ENCODE data around the gene TOP2A. TPM values are rescaled to one million over a fixed set of nuclear protein-coding genes. Genes with fewer than 3 reads are reported as not detected.

The TOP2A gene
- total and polyA plus RNA-seq, 9 of the 15 experiments (the other 6 are each of a cell fraction or from before 2014, with no cell fraction given), result 133 to 347 (median 259) TPM

DNA sequence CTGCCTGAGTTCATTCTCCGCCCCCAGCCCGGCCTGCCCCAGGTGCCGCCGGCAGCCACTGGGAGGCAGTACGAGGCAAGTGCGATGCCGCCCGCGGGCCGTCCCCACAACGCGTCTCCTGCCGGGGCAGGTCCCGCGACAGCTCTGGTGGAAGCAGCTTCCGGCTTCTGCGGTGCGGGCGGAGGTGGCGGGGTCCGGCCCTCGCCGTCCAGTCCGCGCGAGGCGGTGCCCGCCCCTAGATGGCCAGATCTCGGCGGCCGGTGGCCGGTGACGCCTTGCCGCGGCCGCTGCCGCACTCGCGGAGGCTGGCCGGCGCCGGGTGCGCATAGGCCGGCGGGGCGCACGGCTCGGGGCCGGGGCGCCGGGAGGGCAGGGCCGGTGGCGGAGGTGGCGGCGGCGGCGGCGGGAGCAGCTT lies 55.0 kb downstream of the TOP2A start (continued):
- TF ChIP-seq ZFP1 (CRISPR knock-in tag; IDR thresholded peaks at IDR 0.05), result no peak
- TF ChIP-seq, protein P1, sequence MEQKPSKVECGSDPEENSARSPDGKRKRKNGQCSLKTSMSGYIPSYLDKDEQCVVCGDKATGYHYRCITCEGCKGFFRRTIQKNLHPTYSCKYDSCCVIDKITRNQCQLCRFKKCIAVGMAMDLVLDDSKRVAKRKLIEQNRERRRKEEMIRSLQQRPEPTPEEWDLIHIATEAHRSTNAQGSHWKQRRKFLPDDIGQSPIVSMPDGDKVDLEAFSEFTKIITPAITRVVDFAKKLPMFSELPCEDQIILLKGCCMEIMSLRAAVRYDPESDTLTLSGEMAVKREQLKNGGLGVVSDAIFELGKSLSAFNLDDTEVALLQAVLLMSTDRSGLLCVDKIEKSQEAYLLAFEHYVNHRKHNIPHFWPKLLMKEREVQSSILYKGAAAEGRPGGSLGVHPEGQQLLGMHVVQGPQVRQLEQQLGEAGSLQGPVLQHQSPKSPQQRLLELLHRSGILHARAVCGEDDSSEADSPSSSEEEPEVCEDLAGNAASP (IDR thresholded peaks at IDR 0.05), result no peak
- TF ChIP-seq, protein P2, sequence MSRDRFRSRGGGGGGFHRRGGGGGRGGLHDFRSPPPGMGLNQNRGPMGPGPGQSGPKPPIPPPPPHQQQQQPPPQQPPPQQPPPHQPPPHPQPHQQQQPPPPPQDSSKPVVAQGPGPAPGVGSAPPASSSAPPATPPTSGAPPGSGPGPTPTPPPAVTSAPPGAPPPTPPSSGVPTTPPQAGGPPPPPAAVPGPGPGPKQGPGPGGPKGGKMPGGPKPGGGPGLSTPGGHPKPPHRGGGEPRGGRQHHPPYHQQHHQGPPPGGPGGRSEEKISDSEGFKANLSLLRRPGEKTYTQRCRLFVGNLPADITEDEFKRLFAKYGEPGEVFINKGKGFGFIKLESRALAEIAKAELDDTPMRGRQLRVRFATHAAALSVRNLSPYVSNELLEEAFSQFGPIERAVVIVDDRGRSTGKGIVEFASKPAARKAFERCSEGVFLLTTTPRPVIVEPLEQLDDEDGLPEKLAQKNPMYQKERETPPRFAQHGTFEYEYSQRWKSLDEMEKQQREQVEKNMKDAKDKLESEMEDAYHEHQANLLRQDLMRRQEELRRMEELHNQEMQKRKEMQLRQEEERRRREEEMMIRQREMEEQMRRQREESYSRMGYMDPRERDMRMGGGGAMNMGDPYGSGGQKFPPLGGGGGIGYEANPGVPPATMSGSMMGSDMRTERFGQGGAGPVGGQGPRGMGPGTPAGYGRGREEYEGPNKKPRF (IDR thresholded peaks at IDR 0.05; ENCODE audit: low read depth, low read length), result no peak
- no peak for TF ChIP-seq POLR3G (IDR thresholded peaks at IDR 0.05; ENCODE audit: extremely low read depth, insufficient read length, insufficient replicate concordance)
- TF ChIP-seq ZNF551 (CRISPR knock-in tag; IDR thresholded peaks at IDR 0.05), result no peak
- TF ChIP-seq SP1 (CRISPR knock-in tag; IDR thresholded peaks at IDR 0.05), result no peak
- TF ChIP-seq, protein P3, sequence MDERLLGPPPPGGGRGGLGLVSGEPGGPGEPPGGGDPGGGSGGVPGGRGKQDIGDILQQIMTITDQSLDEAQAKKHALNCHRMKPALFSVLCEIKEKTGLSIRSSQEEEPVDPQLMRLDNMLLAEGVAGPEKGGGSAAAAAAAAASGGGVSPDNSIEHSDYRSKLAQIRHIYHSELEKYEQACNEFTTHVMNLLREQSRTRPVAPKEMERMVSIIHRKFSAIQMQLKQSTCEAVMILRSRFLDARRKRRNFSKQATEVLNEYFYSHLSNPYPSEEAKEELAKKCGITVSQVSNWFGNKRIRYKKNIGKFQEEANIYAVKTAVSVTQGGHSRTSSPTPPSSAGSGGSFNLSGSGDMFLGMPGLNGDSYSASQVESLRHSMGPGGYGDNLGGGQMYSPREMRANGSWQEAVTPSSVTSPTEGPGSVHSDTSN (CRISPR knock-in tag; IDR thresholded peaks at IDR 0.05; ENCODE audit: low read depth), result no peak
- TF ChIP-seq, protein P3 (tag; conservative IDR thresholded peaks at IDR 0.05; ENCODE audit: low read depth), result no peak
- TF ChIP-seq, protein P4, sequence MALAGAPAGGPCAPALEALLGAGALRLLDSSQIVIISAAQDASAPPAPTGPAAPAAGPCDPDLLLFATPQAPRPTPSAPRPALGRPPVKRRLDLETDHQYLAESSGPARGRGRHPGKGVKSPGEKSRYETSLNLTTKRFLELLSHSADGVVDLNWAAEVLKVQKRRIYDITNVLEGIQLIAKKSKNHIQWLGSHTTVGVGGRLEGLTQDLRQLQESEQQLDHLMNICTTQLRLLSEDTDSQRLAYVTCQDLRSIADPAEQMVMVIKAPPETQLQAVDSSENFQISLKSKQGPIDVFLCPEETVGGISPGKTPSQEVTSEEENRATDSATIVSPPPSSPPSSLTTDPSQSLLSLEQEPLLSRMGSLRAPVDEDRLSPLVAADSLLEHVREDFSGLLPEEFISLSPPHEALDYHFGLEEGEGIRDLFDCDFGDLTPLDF (CRISPR knock-in tag; IDR thresholded peaks at IDR 0.05), result no peak
- TF ChIP-seq NONO (IDR thresholded peaks at IDR 0.05; ENCODE audit: low read depth in 2 of 2, low read length in 1 of 2), result no peak
- TF ChIP-seq, protein P5, sequence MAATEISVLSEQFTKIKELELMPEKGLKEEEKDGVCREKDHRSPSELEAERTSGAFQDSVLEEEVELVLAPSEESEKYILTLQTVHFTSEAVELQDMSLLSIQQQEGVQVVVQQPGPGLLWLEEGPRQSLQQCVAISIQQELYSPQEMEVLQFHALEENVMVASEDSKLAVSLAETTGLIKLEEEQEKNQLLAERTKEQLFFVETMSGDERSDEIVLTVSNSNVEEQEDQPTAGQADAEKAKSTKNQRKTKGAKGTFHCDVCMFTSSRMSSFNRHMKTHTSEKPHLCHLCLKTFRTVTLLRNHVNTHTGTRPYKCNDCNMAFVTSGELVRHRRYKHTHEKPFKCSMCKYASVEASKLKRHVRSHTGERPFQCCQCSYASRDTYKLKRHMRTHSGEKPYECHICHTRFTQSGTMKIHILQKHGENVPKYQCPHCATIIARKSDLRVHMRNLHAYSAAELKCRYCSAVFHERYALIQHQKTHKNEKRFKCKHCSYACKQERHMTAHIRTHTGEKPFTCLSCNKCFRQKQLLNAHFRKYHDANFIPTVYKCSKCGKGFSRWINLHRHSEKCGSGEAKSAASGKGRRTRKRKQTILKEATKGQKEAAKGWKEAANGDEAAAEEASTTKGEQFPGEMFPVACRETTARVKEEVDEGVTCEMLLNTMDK (IDR thresholded peaks at IDR 0.05; ENCODE audit: borderline replicate concordance, insufficient read depth, low read depth, low read length, poor library complexity, severe bottlenecking), result peak; percentile 70
- no peak for TF ChIP-seq IRF2 (CRISPR knock-in tag; IDR thresholded peaks at IDR 0.05)
- TF ChIP-seq RBFOX2 (IDR thresholded peaks at IDR 0.05; ENCODE audit: low read depth, low read length), result peak; percentile 84
- TF ChIP-seq SP2 (IDR thresholded peaks at IDR 0.05; ENCODE audit: extremely low read depth, low read depth, low read length, poor library complexity, severe bottlenecking), result no peak
- TF ChIP-seq ZNF586 (CRISPR knock-in tag; conservative IDR thresholded peaks at IDR 0.05), result no peak
- TF ChIP-seq, protein P6, sequence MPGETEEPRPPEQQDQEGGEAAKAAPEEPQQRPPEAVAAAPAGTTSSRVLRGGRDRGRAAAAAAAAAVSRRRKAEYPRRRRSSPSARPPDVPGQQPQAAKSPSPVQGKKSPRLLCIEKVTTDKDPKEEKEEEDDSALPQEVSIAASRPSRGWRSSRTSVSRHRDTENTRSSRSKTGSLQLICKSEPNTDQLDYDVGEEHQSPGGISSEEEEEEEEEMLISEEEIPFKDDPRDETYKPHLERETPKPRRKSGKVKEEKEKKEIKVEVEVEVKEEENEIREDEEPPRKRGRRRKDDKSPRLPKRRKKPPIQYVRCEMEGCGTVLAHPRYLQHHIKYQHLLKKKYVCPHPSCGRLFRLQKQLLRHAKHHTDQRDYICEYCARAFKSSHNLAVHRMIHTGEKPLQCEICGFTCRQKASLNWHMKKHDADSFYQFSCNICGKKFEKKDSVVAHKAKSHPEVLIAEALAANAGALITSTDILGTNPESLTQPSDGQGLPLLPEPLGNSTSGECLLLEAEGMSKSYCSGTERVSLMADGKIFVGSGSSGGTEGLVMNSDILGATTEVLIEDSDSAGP (CRISPR knock-in tag; IDR thresholded peaks at IDR 0.05), result no peak
